Measurements from ENCODE around the gene NRXN3.

GRCh38 chr14:78486621-78487020, 316.4 kb downstream of the NRXN3 start:
- TF ChIP-seq CTCF (IDR thresholded peaks at IDR 0.05; ENCODE audit: insufficient read depth, low read depth, low read length) (no peak), EZH2 (IDR thresholded peaks at IDR 0.05; ENCODE audit: insufficient read depth, low read length) (no peak)

All from astrocyte (in vitro differentiated cells and primary cell).